ENCODE data around the gene SLC34A3. TPM values are rescaled to one million over a fixed set of nuclear protein-coding genes. Genes with fewer than 3 reads are reported as not detected.
A peak's percentile ranks its signal among the peaks of the same experiment; 100 is the strongest.

SLC34A3 gene
- polyA plus RNA-seq, 2 of the 4 experiments (the other 2 are of a cell fraction) = 0.05 TPM; not detected in 1

DNA sequence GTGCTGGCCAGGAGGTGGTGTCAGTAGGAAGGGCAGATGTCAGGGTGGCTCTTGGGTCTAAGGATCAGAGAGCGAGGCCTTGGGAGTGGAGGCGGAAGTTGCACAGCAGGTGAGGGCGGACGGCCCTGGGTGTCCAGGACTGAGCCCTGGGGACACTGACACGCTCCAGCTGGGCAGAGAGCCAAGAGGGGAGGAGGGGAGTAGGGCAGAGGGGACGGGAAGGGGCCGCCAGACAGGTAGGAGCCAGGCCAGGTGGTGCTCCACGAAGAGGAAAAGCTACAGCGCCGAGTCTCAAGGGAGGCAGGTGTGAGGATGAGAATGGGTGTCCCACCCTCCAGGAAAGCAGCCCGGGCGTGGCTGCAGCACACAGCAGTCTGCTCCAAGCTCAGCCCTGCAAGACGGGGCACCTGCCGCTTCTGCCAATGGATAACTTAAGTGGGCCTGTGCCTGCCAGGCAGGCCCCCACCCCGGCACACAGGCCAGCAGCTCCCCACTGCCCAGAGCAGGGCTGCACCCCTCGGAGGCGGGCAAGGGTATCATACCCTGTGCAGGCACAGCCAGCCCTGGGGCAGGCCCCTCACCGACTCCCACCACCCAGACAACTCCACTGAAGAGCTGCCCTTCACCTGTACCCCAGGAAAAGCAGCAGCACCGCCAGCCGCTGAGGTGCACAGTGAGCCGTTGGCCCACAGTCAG lies 35.0 kb upstream of the SLC34A3 start (continued):
- TF ChIP-seq, protein P1, sequence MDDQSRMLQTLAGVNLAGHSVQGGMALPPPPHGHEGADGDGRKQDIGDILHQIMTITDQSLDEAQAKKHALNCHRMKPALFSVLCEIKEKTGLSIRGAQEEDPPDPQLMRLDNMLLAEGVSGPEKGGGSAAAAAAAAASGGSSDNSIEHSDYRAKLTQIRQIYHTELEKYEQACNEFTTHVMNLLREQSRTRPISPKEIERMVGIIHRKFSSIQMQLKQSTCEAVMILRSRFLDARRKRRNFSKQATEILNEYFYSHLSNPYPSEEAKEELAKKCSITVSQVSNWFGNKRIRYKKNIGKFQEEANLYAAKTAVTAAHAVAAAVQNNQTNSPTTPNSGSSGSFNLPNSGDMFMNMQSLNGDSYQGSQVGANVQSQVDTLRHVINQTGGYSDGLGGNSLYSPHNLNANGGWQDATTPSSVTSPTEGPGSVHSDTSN (IDR thresholded peaks at IDR 0.05) = no peak
- no peak for TF ChIP-seq HOXA7 (CRISPR knock-in tag; IDR thresholded peaks at IDR 0.05)

DNA sequence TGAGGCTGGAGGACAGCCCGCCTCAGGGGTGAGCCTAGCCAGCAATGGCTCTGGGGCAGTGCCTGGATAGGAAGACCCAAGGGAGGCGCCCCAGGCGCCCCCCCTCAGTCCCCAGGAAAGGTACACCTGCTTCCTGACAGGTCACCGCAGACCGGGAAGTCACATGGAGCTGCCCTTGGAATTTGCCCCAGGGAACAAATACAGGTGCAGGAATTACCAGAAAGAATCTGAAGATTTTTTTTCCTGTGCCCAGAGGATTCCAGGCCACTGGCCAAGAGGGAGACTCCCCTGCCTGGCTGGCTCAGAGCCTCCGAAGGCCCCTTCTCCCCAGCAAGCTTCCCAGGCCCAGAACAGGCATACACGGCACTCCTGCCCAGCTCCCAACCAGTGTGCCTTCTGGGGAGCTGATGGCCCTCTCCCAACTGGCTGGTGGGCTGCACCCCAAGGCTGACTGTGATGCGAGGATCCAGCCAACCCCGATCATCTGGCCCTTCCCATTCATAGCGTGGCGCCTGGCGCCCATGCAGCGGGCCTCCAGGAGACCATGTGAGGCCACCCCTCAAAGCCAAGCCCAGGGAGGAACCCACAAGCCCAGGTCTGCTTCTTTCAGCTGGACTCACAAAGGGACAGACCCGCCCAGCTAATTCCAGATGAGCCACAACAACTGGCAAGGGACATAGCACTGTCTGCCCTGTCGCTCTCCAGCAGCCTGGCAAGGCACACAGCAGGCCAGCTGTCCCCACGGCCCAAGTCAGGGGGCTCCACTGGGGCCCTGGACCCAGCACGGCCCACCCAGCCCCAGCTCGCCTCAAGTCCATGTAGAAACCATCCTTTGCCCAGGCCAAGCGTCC lies 32.4 kb upstream of the SLC34A3 start:
- no peak for DNase-seq (ENCODE audit: low read depth in 1 of 2, low spot score in 1 of 2)

DNA sequence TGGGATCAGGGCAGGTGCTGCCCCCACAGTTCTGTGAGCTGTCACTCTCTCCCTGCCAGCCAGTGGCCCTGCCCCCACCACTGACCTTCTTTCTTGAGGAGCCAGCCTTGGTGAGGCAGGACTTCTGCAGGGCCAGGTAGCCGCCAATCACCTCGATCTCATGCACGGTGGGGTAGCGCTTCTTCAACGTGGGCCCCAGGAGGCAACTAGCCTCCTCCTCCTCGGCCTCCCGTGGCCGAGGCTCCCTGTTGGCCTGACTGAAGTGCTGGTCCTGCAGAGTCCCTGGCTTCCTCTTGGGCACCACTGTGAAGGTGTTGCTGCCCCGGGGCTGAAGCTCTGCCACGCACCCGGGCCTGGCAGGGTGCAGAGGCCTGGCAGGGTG lies 31.8 kb upstream of the SLC34A3 start:
- ChIA-PET CTCF (interaction anchor here (0.9 to 5.3 kb wide), 13 partner anchors 10 to 131 kb away, joined by 3 to 32 read pairs (median 4); partner anchors contain the start of genes ANAPC2, LRRC26, RNF224 and SLC34A3), POLR2A (interaction anchor here (1.5 kb wide), 1 partner anchor 10 kb away, joined by 11 read pairs; the partner anchor contains the start of genes ANAPC2 and SSNA1)
- no peak overlapping the region for H3K27ac ChIP-seq
- H3K4me2 ChIP-seq = peak overlapping the region; percentile 97
- peaks cover 47% of the 10 kb centered on the region for H3K4me1 ChIP-seq
- WGBS (ENCODE audit: missing lambda C conversion rate) = 80% methylated on average over 4 of the region's 11 CpGs
- TF ChIP-seq CHD4 (IDR thresholded peaks at IDR 0.05; ENCODE audit: borderline replicate concordance) (no peak), ZFP36 (IDR thresholded peaks at IDR 0.05; ENCODE audit: borderline replicate concordance, partially characterized antibody) (no peak), CHD2 (IDR thresholded peaks at IDR 0.05; ENCODE audit: low read length, partially characterized antibody) (no peak), POLR2AphosphoS2 (conservative IDR thresholded peaks at IDR 0.05; ENCODE audit: low read length) (no peak), ZNF302 (CRISPR knock-in tag; IDR thresholded peaks at IDR 0.05) (no peak), ZC3H11A (IDR thresholded peaks at IDR 0.05) (no peak)
- no peak overlapping the region for H3K4me3 ChIP-seq
- DNase-seq (ENCODE audit: low read depth in 1 of 2, low spot score in 1 of 2) (no peak), FAIRE-seq (no peak), ATAC-seq (no peak)
- H3K9me3 ChIP-seq = no peaks in the 10 kb centered on the region

More for the DNA sequence above, 32.4 kb upstream of the SLC34A3 start:
- H3K4me1 ChIP-seq = peaks cover 45% of the 10 kb centered on the region
- no peaks in the 10 kb centered on the region for H3K9me3 ChIP-seq
- H3K4me2 ChIP-seq = peak overlapping the region; percentile 97; the same call in 2 of the 3 replicates
- ChIA-PET POLR2A (interaction anchor here (0.6 to 1.5 kb wide), 2 partner anchors 9 to 655 kb away, joined by 3 to 11 read pairs; partner anchors contain the start of genes ANAPC2 and SSNA1), CTCF (interaction anchor here (1.0 to 5.3 kb wide), 12 partner anchors 9 to 131 kb away, joined by 3 to 32 read pairs (median 4); partner anchors contain the start of genes ANAPC2, CYSRT1, LRRC26 and RNF224)
- TF ChIP-seq RFX5 (IDR thresholded peaks at IDR 0.05) = no peak
- TF ChIP-seq KDM1A (IDR thresholded peaks at IDR 0.05; ENCODE audit: low read depth) = no peak
- TF ChIP-seq NFE2L2 (conservative IDR thresholded peaks at IDR 0.05; ENCODE audit: low read length) = no peak
- TF ChIP-seq JUNB (IDR thresholded peaks at IDR 0.05) = no peak
- FAIRE-seq = no peak
- H3K27ac ChIP-seq = no peak overlapping the region
- H3K4me3 ChIP-seq = no peak overlapping the region
- ATAC-seq = no peak
- WGBS (ENCODE audit: missing lambda C conversion rate) = 85% methylated on average over 11 of the region's 19 CpGs

DNA sequence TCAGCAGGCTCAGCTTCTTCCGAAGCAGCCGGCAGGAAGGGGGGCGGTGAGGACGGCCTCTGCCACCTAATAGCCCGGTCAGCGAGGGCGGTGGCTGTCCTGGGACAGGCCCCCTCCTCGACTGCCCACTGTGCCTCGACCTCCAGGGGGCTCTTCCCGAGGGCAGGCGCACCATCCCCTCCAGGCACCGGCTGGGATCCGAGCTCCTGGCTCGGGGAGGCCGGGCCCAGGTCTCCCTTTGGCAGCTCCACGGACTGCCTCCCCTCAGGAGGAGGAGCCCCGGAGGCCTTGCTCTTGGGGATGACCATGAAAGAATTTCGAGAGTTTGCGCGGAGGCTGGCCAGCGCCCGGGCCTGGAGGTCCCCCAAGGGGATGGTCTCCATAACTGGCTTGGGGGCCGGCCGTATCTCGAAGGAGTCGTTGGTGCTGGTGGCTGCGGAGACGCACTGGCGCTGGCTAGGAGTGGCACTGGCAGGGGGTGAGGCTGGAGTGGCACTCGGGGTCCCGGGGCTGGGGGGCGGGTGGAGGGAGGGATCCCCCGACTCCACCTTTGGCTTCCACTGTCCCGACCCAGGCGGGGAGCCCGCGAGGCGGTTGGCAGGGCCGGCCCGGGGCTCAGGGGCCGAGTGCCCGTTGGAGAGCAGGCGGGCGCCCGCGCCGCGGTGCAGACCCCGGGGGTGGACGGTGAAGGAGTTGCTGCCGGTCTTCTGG lies 31.1 kb upstream of the SLC34A3 start:
- Histone ChIP-seq H3K27ac (peak overlapping the region in 1 of 2 experiments; percentile 87; a peak in 3 of 6 replicates), H3K4me2 (peak overlapping the region; percentile 97), H3K9me3 (no peaks in the 10 kb centered on the region), H3K4me1 (peaks cover 47% of the 10 kb centered on the region), H3K4me3 (peak overlapping the region; percentile 53)
- CTCF ChIA-PET = interaction anchor here (0.9 to 5.3 kb wide), 9 partner anchors 9 to 70 kb away, joined by 3 to 25 read pairs (median 4); partner anchors contain the start of genes ANAPC2, LRRC26, SLC34A3 and SSNA1
- POLR2A ChIA-PET = interaction anchor here (1.5 kb wide), 1 partner anchor 11 kb away, joined by 11 read pairs; the partner anchor contains the start of genes ANAPC2 and SSNA1
- ATAC-seq (no peak), DNase-seq (ENCODE audit: low read depth in 1 of 2, low spot score in 1 of 2) (no peak), FAIRE-seq (no peak)
- 86% methylated on average over 22 of the region's 51 CpGs for WGBS (ENCODE audit: missing lambda C conversion rate)
- no peak for TF ChIP-seq TFCP2L1 (CRISPR knock-in tag; IDR thresholded peaks at IDR 0.05)
- no peak for TF ChIP-seq MAFK (IDR thresholded peaks at IDR 0.05; ENCODE audit: partially characterized antibody)
- TF ChIP-seq, protein P2, sequence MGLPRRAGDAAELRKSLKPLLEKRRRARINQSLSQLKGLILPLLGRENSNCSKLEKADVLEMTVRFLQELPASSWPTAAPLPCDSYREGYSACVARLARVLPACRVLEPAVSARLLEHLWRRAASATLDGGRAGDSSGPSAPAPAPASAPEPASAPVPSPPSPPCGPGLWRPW (IDR thresholded peaks at IDR 0.05) = no peak
- no peak for TF ChIP-seq RFX5 (IDR thresholded peaks at IDR 0.05)
- TF ChIP-seq, protein P3, sequence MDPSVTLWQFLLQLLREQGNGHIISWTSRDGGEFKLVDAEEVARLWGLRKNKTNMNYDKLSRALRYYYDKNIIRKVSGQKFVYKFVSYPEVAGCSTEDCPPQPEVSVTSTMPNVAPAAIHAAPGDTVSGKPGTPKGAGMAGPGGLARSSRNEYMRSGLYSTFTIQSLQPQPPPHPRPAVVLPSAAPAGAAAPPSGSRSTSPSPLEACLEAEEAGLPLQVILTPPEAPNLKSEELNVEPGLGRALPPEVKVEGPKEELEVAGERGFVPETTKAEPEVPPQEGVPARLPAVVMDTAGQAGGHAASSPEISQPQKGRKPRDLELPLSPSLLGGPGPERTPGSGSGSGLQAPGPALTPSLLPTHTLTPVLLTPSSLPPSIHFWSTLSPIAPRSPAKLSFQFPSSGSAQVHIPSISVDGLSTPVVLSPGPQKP (IDR thresholded peaks at IDR 0.05; ENCODE audit: low read depth, low read length) = no peak
- no peak for TF ChIP-seq ZC3H11A (IDR thresholded peaks at IDR 0.05)
- no peak for TF ChIP-seq ZSCAN20 (CRISPR knock-in tag; IDR thresholded peaks at IDR 0.05)
- TF ChIP-seq ESRRA (IDR thresholded peaks at IDR 0.05; ENCODE audit: borderline replicate concordance, low read length) = no peak
- no peak for TF ChIP-seq EP300 (IDR thresholded peaks at IDR 0.05)
- no peak for TF ChIP-seq JUNB (IDR thresholded peaks at IDR 0.05)
